HG03159 (cell line): ENCODE measurements around the gene WDR48.
A peak's percentile ranks its signal among the peaks of the same experiment; 100 is the strongest.
"Not testable (repeated sequence)": the region's sequence is repeated elsewhere in the genome, so short reads cannot be mapped to it uniquely, and the experiment has no call there.

Experiments
- ATAC-seq: cut with Tn5 transposase; IDR thresholded peaks from one replicate; pipeline ENCODE4 v1.9.1; 2021; ENCODE audit warnings: mild to moderate bottlenecking, moderate library complexity; ENCODE audit not compliant: unreplicated experiment

WDR48 gene

GRCh38 chr3:39051649-39052561 lies at the start of gene WDR48, which contains the start of gene SCN11A:
Gene WDR48, plus strand, starts transcription at chr3:39052016. Its CDS starts 10 bp downstream, at chr3:39052026.
Gene SCN11A, minus strand, starts transcription at chr3:39051944. Its CDS starts 101,582 bp downstream, at chr3:38950362.
- ATAC-seq, result peak; percentile 98

GRCh38 chr3:39005295-39005694 lies 46.5 kb upstream of the WDR48 start:
- no peak for ATAC-seq

GRCh38 chr3:39011191-39011736 lies 40.6 kb upstream of the WDR48 start:
- ATAC-seq, result no peak

- no peak for ATAC-seq
Measured at GRCh38 chr3:39013289-39013688, 38.5 kb upstream of the WDR48 start.

GRCh38 chr3:39013921-39014509 lies 37.8 kb upstream of the WDR48 start:
- ATAC-seq, result no peak

DNA sequence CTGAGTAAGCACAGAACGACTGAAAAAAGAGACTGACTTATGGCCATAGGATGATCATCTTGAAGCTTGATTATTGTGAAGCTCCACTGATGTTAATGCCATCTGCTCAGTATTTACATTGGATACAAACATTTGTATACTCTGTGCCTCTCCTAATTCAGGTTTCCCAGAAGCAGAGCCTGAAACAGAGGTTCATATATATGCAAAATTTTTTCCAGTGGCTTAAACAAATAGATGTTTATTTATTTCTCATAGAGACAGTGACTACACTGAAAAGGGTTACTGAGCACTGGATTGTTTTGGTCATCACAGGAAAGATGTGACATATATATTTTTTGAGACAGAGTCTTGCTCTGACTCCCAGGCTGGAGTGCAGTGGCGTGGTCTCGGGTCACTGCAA lies 36.4 kb upstream of the WDR48 start:
- no peak for ATAC-seq

DNA sequence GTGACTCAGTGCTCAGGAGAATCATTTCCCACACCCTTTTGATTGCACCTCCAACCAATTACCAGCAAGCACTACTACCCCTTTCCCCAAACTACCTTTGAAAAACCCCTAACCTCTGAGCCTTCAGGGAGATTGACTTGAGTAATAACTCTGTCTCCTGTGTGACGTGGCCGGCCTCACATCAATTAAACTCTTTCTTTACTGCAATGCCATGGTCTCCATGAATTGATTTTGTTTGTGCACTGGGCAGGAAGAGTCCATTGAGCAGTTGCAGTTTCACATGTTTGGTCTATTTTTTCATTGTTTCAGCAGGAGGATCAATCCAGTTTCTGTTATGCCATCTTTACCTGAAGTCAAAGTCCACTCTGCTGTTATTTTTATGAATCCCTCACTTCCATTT lies 32.5 kb upstream of the WDR48 start:
- no peak for ATAC-seq

- peak; percentile 67 for ATAC-seq
Measured at GRCh38 chr3:39021029-39021428, 30.8 kb upstream of the WDR48 start.

DNA sequence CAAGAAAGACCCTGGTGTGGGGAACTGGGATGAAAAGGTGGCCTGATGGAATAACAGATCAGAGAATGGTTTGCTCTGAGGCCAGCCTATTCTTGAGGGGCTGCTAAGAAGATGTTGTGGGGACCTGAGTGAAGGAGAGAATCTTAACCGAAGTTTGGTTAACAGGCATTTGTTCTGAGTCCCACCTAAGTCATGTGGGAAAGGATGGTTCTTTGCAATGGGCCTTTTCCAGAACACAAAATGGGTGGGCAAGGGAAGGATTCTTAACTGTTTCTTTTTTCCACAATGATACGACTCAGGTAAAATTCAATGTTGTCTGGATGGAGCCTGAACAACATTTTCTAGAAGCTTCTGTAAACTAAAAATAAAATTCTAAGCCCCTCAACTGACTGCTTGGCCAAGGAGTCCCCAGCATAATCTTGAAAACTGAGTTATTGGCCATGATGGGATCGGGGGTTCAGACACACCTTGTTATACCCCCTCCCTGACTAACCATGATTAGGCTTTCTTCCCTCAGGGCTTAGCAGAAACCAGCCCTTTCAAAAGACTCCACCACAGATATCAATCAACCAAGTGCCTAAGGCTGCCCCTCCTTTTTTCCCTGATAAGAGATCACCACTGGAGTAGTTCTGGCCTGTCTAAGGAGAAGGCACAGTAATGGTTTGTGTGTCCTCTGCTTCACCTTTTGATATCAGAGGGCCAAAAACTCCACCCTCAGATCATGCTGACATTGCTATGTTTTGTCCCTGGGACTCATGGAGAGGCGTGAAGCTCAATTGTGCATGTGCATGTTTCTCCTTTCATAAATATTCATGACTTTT lies 30.1 kb upstream of the WDR48 start:
- peak; percentile 6 for ATAC-seq

DNA sequence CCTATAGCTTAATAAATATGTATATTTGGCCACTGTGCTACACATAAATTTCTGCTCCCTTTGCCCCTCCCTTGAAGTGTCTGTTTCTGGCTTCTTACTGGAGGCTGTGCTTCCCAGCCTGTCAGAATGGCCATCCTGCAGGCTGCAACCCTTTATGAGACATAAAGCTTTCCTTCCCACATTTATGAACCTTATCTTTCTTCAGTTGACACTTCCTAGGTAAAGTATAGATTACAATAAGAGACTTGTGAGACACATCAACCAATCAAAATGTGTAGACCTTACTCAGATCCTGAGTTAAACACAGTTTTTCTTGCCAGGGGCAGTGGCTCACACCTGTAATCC lies 29.6 kb upstream of the WDR48 start:
- no peak for ATAC-seq

GRCh38 chr3:39024497-39024896 lies 27.3 kb upstream of the WDR48 start:
- no peak for ATAC-seq

DNA sequence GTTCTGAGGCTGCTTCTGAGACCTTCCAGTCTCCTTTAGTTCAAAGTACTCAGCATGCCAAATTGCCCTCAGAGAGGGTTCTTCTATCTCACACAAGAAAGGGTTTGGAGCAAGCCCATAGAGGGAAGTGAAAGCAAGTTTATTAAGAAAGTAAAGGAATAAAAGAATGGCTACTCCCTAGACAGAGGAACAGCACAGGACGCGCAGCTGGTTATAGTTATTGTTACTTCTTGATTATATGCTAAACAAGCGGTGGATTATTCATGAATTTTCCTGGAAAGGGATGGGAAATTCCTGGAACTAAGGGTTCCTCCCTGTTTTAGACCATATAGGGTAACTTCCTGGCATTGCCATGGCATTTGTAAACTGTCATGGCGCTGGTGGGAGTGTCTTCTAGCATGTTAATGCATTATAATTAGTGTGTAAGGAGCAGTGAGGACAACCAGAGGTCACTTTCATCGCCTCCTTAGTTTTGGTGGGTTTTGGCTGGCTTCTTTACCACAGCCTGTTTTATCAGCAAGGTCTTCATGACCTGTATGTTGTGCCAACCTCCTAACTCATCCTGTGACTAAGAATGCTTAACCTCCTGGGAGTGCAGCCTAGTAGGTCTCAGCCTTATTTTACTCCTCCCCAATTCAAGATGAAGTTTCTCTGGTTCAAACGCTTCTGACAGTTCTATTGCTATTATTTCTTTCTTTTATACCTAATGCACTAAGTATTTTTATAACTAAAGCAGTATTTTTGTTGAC lies 26.4 kb upstream of the WDR48 start:
- no peak for ATAC-seq

DNA sequence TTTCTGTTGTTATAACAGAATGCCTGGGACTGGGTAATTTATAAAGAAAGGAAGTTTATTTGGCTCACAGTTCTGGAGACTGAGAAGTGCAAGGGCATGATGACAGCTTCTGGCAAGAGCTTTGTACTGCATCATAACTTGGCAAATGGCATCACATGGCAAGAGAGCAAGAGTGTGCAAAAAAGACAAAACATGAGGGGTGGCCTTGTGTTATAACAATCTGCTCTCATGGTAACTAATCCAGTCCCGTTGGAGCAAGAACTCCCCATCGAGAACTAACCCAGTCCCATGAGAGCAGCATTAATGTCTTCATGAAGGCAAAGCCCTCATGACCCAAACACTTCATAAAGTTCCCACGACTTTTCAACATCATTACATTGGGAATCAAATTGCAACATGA lies 23.3 kb upstream of the WDR48 start:
- no peak for ATAC-seq

GRCh38 chr3:39029556-39029955 lies 22.3 kb upstream of the WDR48 start:
- ATAC-seq, result no peak

- ATAC-seq, result no peak
Measured at GRCh38 chr3:39038165-39038564, 13.7 kb upstream of the WDR48 start.

- ATAC-seq, result no peak
Measured at GRCh38 chr3:39050029-39050428, 1.8 kb upstream of the WDR48 start.

DNA sequence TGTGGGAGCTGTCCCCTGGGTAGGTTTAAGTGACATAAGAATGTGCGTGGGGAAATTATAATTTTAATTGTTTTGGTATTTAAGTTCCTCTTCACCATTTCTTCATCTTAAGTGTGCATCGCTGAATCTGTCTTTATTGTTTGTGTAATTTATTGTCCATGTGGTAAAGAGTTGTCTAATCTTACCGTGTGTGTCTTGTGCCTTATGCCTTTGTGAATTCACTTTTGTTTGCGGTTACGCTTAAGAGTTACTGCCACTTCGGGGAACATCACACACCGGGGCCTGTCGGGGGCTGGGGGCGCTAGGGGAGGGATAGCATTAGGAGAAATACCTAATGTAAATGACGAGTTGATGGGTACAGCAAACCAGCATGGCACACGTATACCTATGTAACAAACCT lies 767 bp downstream of the WDR48 start:
- ATAC-seq, result no peak

GRCh38 chr3:39053696-39054095 lies 1.9 kb downstream of the WDR48 start:
- no peak for ATAC-seq

- no peak for ATAC-seq
Measured at GRCh38 chr3:39056151-39056550, 4.3 kb downstream of the WDR48 start.

DNA sequence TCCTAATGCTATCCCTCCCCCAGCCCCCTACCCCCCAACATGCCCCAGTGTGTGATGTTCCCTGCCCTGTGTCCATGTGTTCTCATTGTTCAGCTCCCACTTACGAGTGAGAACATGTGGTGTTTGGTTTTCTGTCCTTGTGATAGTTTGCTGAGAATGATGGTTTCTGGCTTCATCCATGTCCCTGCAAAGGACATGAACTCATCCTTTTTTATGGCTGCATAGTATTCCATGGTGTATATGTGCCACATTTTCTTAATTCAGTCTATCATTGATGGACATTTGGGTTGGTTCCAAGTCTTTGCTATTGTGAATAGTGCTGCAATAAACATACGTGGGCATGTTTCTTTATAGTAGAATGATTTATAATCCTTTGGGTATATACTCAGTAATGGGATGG lies 9.4 kb downstream of the WDR48 start:
- not testable (repeated sequence) for ATAC-seq

- no peak for ATAC-seq
Measured at GRCh38 chr3:39062180-39062579, 10.4 kb downstream of the WDR48 start.
